Gastrocnemius medialis (tissue), 4 donors: ENCODE results near the gene C1QTNF7. TPM values are rescaled to one million over a fixed set of nuclear protein-coding genes. Genes with fewer than 3 reads are reported as not detected.

Experiments used
- ATAC-seq, 2 donors: fragments of 150-250 bp; one replicate each; pipeline ENCODE4 v1.9.1; 2016
- DNase-seq, 2 donors: peaks; one replicate each; pipeline ENCODE4 v3.0.0-alpha.2; 2019
- H3K27ac ChIP-seq, 4 donors: fragments of 200-600 bp; sonication (generic); 1 replicate in 1 of 4; 2 replicates in 3 of 4; pipeline ENCODE4 v1.5.1; 2016 to 2018; ENCODE audit warnings: mild to moderate bottlenecking in 2 of 4, moderate library complexity in 1 of 4
- H3K27me3 ChIP-seq, 3 donors: fragments of 200-600 bp; sonication (generic) in 2 of 3; 1 replicate in 1 of 3; 2 replicates in 2 of 3; pipeline versions ENCODE4 v1.5.1 to v1.6.0; 2016 to 2019; ENCODE audit warnings: mild to moderate bottlenecking in 1 of 3, moderate library complexity in 1 of 3
- H3K36me3 ChIP-seq, 2 donors: fragments of 200-600 bp; sonication (generic) in 1 of 2; one replicate each; pipeline ENCODE4 v1.5.1; 2017 to 2018
- H3K4me1 ChIP-seq, 2 donors: fragments of 200-600 bp; sonication (generic) in 1 of 2; one replicate each; pipeline ENCODE4 v1.5.1; 2016 to 2017; ENCODE audit warnings: mild to moderate bottlenecking in 2 of 2
- H3K4me3 ChIP-seq, 4 donors: fragments of 200-600 bp; sonication (generic) in 3 of 4; 1 replicate in 1 of 4; 2 replicates in 3 of 4; pipeline ENCODE4 v1.5.1; 2016 to 2019; ENCODE audit warnings: mild to moderate bottlenecking in 2 of 4
- H3K9me3 ChIP-seq, 3 donors: fragments of 200-600 bp; sonication (generic) in 2 of 3; 1 replicate in 1 of 3; 2 replicates in 2 of 3; pipeline ENCODE4 v1.5.1; 2016 to 2019
- CTCF ChIP-seq, 5 experiments: fragments of 450-650 bp in 3 of 5; fragments of 200-600 bp in 2 of 5; sonication (generic) in 2 of 5; IDR thresholded peaks in 4 of 5; conservative IDR thresholded peaks in 1 of 5; 1 replicate in 4 of 5; 2 replicates in 1 of 5; pipeline ENCODE4 v1.5.1; 2016 to 2019; ENCODE audit warnings: antibody characterized with exemption in 5 of 5, mild to moderate bottlenecking in 3 of 5, moderate library complexity in 3 of 5
- POLR2A ChIP-seq, 2 donors: fragments of 450-650 bp; IDR thresholded peaks; one replicate each; pipeline ENCODE4 v1.6.1; 2017; ENCODE audit warnings: antibody characterized with exemption in 2 of 2, mild to moderate bottlenecking in 2 of 2, moderate library complexity in 2 of 2
- in situ Hi-C, 4 donors: fragments of 200-750 bp; cut with MboI; loops; one replicate each; pipeline versions ENCODE4 v1.15.0 to v1.8.0; 2017; ENCODE audit warnings: low sequenced_read_pairs in 4 of 4
- intact Hi-C: fragments of 100-400 bp; cut with DNase I; formaldehyde crosslinking; loops from one replicate; pipeline ENCODE4 v1.15.1; 2023; ENCODE audit warnings: low total_unique reads
- total RNA-seq, 4 donors: library from RNA; depleted of rRNA; stranded (reverse); fragments of >200 nt; gene quantifications; one replicate each; pipeline versions ENCODE4 v1.1.0 to v1.2.3, GENCODE V29; 2016

C1QTNF7 gene
- total RNA-seq, 4 donors from 2014 or later: 0.29 to 11.6 (median 0.72) TPM

DNA sequence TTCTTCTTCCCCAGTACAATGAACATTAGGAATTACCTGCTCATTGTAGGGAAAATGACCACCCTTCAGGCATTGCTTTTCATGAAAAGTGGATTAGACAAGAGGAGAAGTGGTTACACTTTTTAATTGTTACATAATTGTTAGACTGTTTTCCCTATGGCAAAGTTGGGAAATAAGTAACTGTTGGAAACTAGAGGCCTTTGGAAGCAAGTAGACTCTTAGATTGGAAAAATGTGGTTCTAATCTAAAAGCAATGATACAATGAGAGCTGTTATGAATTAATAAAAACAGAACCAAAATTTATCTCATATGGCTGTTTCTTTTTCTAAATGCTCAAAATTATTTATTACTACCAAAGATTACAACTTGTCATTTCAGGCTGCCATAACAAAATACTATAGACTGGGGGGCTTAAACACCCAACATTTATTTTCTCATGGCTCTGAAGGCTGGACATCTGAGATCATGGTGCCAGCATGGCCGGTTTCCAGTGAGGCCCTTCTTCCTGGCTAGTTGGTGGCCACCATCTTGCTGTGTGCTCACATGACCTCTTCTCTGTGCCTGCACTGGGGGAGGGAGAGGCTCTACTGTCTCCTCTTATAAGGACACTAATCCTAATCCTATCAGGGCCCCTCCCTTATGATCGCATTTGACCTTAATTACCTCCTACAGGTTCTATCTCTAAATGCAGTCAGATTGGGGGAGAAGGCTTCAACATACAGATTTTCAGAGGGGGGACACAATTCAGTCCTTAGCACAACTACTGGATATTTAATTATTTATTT lies 54.3 kb downstream of the C1QTNF7 start:
- Histone ChIP-seq H3K4me1 (no peaks in the 10 kb centered on the region), H3K27ac (no peak overlapping the region), H3K9me3 (no peaks in the 10 kb centered on the region), H3K27me3 (no peaks in the 10 kb centered on the region), H3K36me3 (no peaks in the 10 kb centered on the region), H3K4me3 (no peak overlapping the region)
- intact Hi-C loops: loop anchor here (5.0 kb wide), 1 partner anchor 520 kb away; no protein-coding TSS in a partner anchor
- TF ChIP-seq POLR2A (IDR thresholded peaks at IDR 0.05) (no peak), CTCF (IDR thresholded peaks at IDR 0.05 in 4 of 5, conservative IDR thresholded peaks at IDR 0.05 in 1 of 5) (no peak)
- in situ Hi-C loops: loop anchor here (10.0 to 25.0 kb wide), 5 partner anchors 163 to 530 kb away; partner anchors contain the start of genes FBXL5 (in 1 of the 4) and FGFBP2 (in 1 of the 4)
- no peak for ATAC-seq
- DNase-seq: no peak

GRCh38 chr4:15482842-15483241 lies 55.0 kb downstream of the C1QTNF7 start:
- Histone ChIP-seq H3K4me1 (no peaks in the 10 kb centered on the region), H3K9me3 (no peaks in the 10 kb centered on the region), H3K4me3 (no peak overlapping the region), H3K27ac (no peak overlapping the region), H3K36me3 (no peaks in the 10 kb centered on the region), H3K27me3 (no peaks in the 10 kb centered on the region)
- intact Hi-C loops: loop anchor here (5.0 kb wide), 1 partner anchor 519 kb away; no protein-coding TSS in a partner anchor
- ATAC-seq (no peak), DNase-seq (no peak)
- TF ChIP-seq CTCF (IDR thresholded peaks at IDR 0.05 in 4 of 5, conservative IDR thresholded peaks at IDR 0.05 in 1 of 5): no peak
- TF ChIP-seq POLR2A (IDR thresholded peaks at IDR 0.05): no peak
- in situ Hi-C loops: loop anchor here (10.0 to 25.0 kb wide), 5 partner anchors 162 to 529 kb away; partner anchors contain the start of genes FBXL5 (in 1 of the 4) and FGFBP2 (in 1 of the 4)

DNA sequence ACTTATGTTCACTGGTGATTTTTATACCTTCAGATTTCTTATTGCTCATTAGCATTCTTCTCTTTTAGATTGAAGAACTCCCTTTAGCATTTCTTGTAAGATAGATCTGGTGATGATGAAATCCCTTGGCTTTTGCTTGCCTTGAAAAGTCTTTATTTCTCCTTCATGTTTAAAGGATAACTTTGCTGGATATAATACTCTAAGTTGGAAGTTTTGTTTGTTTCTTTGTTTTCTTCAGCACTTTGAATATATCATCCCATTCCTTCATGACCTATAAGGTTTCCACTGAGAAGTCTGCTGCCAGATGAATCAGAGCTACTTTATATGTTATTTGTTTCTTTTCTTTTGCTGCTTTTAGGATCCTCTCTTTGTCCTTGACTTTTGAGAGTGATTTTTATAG lies 60.3 kb downstream of the C1QTNF7 start:
- Histone ChIP-seq H3K9me3 (no peaks in the 10 kb centered on the region), H3K27me3 (no peaks in the 10 kb centered on the region), H3K4me3 (no peak overlapping the region), H3K4me1 (no peaks in the 10 kb centered on the region), H3K36me3 (no peaks in the 10 kb centered on the region), H3K27ac (peak overlapping the region in 1 of 4 donors; percentile 58)
- TF ChIP-seq POLR2A (IDR thresholded peaks at IDR 0.05) (no peak), CTCF (IDR thresholded peaks at IDR 0.05 in 4 of 5, conservative IDR thresholded peaks at IDR 0.05 in 1 of 5) (no peak)
- DNase-seq (no peak), ATAC-seq (no peak)
- in situ Hi-C loops (loop anchor here (10.0 to 25.0 kb wide), 5 partner anchors 157 to 524 kb away; partner anchors contain the start of genes FBXL5 (in 1 of the 4) and FGFBP2 (in 1 of the 4)), intact Hi-C loops (no loop called here)

GRCh38 chr4:15488658-15489470 lies 61.0 kb downstream of the C1QTNF7 start:
- intact Hi-C loops: no loop called here
- H3K27ac ChIP-seq: peak overlapping the region in 3 of 4 donors; percentile 23 to 58 (median 47)
- H3K27me3 ChIP-seq: no peaks in the 10 kb centered on the region
- no peaks in the 10 kb centered on the region for H3K36me3 ChIP-seq
- ATAC-seq (peak in 1 of 2 donors; percentile 65), DNase-seq (no peak)
- H3K9me3 ChIP-seq: no peaks in the 10 kb centered on the region
- H3K4me3 ChIP-seq: no peak overlapping the region
- in situ Hi-C loops: loop anchor here (10.0 to 25.0 kb wide), 5 partner anchors 156 to 523 kb away; partner anchors contain the start of genes FBXL5 (in 1 of the 4) and FGFBP2 (in 1 of the 4)
- no peaks in the 10 kb centered on the region for H3K4me1 ChIP-seq
- TF ChIP-seq POLR2A (IDR thresholded peaks at IDR 0.05) (no peak), CTCF (IDR thresholded peaks at IDR 0.05 in 4 of 5, conservative IDR thresholded peaks at IDR 0.05 in 1 of 5) (no peak)
